ENCODE results near the gene ERC1. TPM values are rescaled to one million over a fixed set of nuclear protein-coding genes. Genes with fewer than 3 reads are reported as not detected.

ERC1 gene
- total and polyA plus RNA-seq, 9 of the 15 experiments (the other 6 are each of a cell fraction or from before 2014, with no cell fraction given): 0.74 to 11.8 (median 4.8) TPM

DNA sequence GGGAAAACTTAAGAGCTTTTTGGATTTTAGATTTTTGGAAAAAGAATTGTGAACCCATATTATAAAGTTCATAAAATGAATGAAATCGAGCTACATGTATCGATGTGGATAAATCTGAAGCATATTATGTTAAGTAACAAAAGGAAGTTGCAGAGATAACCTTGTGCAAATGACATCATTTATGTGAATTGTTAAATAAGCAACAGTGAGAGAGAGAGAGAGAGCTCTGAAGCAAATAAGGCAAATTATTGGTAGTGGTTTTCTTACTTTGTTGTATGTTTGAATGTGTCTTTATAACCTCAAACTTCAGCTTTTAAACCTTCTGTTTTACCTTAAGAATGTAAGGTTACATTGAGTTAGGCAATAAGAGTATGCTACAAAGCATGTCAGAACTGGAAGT lies 78.8 kb downstream of the ERC1 start (continued):
- TF ChIP-seq, protein P1, sequence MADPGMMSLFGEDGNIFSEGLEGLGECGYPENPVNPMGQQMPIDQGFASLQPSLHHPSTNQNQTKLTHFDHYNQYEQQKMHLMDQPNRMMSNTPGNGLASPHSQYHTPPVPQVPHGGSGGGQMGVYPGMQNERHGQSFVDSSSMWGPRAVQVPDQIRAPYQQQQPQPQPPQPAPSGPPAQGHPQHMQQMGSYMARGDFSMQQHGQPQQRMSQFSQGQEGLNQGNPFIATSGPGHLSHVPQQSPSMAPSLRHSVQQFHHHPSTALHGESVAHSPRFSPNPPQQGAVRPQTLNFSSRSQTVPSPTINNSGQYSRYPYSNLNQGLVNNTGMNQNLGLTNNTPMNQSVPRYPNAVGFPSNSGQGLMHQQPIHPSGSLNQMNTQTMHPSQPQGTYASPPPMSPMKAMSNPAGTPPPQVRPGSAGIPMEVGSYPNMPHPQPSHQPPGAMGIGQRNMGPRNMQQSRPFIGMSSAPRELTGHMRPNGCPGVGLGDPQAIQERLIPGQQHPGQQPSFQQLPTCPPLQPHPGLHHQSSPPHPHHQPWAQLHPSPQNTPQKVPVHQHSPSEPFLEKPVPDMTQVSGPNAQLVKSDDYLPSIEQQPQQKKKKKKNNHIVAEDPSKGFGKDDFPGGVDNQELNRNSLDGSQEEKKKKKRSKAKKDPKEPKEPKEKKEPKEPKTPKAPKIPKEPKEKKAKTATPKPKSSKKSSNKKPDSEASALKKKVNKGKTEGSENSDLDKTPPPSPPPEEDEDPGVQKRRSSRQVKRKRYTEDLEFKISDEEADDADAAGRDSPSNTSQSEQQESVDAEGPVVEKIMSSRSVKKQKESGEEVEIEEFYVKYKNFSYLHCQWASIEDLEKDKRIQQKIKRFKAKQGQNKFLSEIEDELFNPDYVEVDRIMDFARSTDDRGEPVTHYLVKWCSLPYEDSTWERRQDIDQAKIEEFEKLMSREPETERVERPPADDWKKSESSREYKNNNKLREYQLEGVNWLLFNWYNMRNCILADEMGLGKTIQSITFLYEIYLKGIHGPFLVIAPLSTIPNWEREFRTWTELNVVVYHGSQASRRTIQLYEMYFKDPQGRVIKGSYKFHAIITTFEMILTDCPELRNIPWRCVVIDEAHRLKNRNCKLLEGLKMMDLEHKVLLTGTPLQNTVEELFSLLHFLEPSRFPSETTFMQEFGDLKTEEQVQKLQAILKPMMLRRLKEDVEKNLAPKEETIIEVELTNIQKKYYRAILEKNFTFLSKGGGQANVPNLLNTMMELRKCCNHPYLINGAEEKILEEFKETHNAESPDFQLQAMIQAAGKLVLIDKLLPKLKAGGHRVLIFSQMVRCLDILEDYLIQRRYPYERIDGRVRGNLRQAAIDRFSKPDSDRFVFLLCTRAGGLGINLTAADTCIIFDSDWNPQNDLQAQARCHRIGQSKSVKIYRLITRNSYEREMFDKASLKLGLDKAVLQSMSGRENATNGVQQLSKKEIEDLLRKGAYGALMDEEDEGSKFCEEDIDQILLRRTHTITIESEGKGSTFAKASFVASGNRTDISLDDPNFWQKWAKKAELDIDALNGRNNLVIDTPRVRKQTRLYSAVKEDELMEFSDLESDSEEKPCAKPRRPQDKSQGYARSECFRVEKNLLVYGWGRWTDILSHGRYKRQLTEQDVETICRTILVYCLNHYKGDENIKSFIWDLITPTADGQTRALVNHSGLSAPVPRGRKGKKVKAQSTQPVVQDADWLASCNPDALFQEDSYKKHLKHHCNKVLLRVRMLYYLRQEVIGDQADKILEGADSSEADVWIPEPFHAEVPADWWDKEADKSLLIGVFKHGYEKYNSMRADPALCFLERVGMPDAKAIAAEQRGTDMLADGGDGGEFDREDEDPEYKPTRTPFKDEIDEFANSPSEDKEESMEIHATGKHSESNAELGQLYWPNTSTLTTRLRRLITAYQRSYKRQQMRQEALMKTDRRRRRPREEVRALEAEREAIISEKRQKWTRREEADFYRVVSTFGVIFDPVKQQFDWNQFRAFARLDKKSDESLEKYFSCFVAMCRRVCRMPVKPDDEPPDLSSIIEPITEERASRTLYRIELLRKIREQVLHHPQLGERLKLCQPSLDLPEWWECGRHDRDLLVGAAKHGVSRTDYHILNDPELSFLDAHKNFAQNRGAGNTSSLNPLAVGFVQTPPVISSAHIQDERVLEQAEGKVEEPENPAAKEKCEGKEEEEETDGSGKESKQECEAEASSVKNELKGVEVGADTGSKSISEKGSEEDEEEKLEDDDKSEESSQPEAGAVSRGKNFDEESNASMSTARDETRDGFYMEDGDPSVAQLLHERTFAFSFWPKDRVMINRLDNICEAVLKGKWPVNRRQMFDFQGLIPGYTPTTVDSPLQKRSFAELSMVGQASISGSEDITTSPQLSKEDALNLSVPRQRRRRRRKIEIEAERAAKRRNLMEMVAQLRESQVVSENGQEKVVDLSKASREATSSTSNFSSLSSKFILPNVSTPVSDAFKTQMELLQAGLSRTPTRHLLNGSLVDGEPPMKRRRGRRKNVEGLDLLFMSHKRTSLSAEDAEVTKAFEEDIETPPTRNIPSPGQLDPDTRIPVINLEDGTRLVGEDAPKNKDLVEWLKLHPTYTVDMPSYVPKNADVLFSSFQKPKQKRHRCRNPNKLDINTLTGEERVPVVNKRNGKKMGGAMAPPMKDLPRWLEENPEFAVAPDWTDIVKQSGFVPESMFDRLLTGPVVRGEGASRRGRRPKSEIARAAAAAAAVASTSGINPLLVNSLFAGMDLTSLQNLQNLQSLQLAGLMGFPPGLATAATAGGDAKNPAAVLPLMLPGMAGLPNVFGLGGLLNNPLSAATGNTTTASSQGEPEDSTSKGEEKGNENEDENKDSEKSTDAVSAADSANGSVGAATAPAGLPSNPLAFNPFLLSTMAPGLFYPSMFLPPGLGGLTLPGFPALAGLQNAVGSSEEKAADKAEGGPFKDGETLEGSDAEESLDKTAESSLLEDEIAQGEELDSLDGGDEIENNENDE (IDR thresholded peaks at IDR 0.05; ENCODE audit: low read depth, low read length): no peak
- TF ChIP-seq SIRT6 (IDR thresholded peaks at IDR 0.05; ENCODE audit: low read depth, low read length) (no peak), HLTF (IDR thresholded peaks at IDR 0.05) (no peak)
- TF ChIP-seq, protein P2, sequence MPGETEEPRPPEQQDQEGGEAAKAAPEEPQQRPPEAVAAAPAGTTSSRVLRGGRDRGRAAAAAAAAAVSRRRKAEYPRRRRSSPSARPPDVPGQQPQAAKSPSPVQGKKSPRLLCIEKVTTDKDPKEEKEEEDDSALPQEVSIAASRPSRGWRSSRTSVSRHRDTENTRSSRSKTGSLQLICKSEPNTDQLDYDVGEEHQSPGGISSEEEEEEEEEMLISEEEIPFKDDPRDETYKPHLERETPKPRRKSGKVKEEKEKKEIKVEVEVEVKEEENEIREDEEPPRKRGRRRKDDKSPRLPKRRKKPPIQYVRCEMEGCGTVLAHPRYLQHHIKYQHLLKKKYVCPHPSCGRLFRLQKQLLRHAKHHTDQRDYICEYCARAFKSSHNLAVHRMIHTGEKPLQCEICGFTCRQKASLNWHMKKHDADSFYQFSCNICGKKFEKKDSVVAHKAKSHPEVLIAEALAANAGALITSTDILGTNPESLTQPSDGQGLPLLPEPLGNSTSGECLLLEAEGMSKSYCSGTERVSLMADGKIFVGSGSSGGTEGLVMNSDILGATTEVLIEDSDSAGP (CRISPR knock-in tag; IDR thresholded peaks at IDR 0.05): no peak

Data from K562 (cell line).